Measurements from ENCODE around the gene CCDC85B.
"Not testable (repeated sequence)": the region's sequence is repeated elsewhere in the genome, so short reads cannot be mapped to it uniquely, and the experiment has no call there.

The CCDC85B gene

DNA sequence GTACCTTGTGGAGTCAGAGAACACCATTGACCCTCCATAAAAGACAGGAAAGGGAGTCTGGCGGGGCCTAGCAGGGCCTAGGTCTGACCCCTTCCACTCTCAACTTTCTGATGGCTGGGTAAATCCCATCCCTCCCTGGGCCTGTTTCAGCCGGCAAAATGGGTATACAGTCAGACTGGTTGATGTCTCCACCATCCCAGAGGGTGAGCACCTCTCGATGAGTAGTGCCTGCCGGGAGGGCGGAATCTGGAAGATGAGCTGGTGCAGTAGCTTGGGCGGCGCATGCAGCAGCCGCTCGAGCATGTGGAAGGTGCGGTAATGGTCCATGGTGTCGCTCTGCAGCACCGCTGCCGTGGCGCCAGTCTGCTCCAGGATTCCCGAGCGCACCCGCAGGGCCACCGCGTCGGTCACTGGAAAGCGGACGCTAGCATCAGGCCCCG, 2.7 kb upstream of the CCDC85B start:
- DNase-seq (ENCODE audit: low spot score): no peak

DNA sequence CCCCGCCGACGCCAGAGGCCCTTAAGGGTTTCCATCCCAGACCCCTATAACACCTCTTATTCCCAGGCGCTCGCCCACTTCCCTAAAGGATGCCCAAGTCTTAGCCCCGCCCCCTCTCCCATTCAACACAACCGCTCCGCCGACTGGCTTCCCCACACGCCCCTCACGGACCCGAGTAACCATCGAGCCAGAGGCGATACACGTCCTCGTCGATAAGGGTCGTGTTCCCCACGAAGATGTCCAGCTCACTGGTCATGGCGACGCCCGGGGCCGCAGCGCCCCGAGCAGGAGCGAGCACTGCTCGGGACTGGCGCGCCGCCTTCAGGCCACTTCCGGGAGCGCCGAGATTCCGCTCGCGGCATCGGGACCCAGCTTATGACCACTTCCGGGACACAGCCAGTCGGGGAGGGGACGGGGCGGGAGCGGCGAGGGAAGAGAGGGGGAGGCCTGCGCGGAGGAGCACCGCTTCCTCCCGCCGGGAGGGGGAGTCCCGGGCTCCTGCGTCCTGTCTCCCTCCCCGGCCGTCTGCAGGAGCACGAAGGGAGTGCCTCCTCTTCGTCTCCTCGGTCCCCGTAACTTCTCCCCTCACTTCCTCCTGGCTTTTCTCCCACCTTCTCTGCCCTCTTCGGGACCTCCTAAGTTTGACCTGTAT, 2.2 kb upstream of the CCDC85B start, which contains the start of gene FIBP:
TSS of gene FIBP (minus strand) at position 309 of the 652 bp plus-strand sequence. CDS start at position 256, 53 bp downstream.
- DNase-seq (ENCODE audit: low spot score): peak; percentile 97

DNA sequence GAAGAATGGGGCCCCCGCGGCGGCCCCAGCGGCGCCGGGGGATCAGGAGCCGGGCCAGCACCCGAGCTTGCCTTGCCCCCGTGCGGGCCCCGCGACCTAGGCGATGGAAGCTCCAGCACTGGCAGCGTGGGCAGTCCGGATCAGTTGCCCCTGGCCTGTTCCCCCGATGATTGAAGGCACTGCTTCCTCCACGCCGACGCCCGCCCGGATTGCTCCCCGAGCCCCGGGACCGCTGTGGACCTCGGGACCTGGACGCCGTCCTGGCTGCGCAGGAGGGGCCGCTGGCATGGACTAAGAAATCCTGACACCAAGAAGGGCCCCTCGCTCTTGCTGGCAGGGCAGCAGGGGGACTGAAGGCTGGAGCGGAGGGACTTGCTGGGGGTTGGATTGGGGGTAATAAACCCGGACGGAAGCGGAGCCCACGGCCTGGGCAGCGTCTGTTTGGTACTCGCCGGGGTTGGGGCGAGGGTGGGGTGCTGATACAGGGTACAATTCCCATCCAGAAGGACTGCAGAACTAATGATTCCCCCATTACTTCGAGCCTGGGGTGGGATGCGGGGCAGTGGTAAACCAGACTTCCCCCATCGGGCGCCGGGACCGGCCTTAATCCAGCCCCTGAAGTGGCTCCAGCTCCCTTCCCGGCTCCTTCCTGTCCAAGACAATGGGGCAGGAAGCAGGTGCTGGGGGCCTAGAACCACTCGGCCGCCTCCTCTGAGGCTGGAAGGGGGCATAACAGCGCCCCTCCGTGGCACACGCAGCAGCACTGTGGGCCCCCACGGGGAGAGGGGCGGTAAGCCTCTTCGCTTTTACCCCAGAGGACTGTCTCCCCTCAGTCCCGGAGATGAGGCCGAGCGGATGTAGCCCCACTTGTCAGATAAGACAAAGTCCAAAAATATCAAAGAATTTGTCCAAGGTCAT, 1.0 kb downstream of the CCDC85B start:
- DNase-seq (ENCODE audit: low spot score): no peak

DNA sequence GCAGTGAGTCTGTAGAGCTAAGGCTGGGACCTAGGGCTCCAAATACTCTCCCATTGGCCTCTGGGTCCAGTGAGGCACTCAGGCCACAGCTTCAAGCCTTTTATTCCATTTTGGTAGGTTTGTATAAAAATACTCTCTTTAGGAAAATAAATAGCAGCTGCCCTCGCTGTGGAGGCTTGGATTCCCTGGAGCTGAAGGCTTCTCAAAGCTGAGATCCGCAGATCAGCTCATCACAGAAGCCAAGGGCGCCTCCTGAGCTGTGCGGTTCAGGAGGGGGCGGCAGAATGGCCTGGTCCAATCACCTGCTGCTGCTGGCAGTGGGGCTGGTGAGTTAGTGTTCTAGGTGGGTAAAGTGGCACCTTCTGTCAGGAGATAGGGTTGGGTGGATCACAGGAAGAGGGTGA, 1.7 kb downstream of the CCDC85B start:
- not testable (repeated sequence) for DNase-seq (ENCODE audit: low spot score)

DNA sequence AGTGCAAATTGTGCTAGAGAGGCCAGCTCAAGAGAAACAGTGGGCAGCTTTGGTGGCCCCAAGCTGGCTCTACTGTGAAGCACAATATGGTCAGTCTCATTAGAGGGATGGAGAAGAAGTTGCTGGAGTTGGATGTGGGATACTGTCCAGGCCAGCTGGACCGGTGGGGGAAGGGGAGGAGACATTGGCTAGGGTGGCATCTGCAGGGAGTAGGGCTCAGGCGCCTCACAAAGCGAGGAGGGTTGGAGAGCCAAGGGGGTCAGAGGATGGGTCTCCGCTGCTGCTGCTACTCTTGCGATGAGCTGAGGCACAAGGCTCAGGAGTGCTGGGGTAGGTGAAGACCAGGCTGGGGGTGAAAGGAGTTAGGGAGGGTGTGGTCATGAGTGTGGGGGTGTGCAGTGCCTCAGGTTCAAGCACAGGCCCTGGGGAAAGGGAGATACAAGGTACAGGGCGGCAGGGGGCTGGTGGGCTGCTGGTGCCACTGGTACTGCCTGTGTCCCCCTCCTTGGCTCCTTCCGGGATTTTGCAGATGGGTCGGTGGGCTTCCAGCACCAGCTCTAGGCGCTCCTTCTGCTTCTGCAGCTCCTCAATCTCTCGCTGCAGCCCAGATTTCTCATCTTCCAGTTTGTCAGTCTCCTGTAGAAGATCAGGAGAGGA, 2.3 kb downstream of the CCDC85B start:
- DNase-seq (ENCODE audit: low spot score): no peak

DNA sequence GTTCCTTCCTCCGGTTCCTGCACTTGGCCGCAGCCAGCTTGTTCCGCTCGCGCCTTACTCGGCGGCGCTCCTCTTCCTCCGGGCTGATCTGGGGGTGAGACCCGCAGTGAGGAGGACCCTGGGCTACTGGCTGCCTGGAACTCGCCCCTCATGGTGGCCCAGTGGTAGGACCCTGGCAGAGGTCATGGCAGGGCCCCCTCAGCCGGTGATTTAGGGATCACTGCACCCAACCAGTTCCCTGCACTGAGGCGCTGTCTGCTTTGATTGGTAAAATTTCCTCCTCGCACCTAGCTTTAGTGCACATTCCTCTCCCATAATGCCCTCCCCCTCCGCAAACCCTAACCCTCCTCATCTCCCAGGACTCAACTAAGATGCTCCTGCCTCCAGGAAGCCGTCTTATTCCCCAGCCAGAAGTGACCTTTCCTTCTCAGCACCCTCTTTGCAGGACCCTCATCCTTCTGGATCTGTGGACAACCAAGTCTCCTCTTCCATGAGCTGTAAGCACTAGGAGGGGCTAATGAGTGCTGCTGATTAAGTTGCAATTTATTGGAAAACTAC, 3.6 kb downstream of the CCDC85B start:
- no peak for DNase-seq (ENCODE audit: low spot score)

DNA sequence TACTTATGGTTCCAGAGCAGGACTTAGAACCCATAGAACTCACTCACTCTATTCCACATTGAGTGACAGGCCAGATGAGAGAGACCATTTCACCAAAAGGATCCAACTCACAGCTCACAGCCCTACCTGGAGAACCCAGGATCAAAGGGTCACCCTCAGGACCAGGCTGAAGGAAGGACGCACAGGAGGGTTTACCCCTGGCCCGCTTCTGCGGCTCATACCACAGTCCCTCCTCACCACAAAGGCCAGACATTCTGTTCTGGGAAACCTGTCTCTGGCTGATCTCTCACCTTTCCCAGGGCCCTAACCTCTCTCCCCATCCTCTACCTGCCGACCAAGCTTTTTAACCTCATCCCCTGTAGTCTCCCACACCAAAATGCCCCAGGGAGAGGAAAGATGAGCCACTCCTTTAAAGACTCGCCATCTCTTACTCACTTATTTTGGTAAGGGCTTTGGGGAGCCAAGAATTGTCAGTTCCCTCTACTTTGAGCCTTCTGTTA, 5.1 kb downstream of the CCDC85B start:
- no peak for DNase-seq (ENCODE audit: low spot score)

DNA sequence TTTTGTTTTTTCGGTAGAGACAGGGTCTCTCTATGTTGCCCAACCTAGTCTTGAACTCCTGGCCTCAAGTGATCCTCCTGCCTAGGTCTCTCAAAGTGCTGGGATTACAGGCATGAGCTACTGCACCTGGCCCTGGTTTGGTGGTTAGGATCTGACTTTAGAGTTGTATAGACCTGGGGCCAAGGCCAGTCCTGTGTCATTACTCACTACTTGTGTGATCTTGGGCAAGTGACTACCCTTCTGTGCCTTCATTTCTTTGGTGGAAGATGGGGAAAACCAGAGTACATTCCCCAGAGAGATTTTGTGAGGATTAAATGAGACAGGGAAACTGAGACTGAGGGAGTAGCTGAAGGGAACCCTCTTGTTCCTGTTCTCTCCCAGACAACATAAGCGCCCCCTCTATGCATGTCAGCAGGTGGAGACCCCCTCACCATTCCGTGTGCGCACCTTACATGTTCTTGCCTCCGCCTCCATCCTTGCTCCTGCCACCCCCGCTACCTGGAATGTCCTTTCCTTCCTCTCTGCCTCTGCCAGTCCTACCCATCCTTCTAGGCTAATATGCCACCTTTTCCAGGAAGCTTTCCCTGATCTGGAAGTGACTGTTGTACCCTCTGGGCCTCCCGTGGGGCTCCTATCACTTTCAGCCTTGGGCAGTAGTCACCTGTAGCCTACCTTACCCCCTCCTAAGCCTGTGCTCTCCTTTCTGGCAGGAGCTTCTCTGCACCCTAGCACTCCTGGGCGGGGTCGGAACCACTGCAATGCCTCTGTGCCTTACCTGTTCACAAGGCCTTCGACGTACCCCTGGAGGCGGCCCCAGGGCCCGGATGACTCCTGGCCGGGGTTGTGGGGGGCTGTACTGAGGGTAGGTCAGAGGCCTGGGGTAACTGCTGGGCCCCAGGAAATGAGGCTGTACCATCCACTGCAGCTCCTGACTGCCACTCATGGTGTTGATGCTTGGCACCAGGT, 5.8 kb downstream of the CCDC85B start:
- no peak for DNase-seq (ENCODE audit: low spot score)

DNA sequence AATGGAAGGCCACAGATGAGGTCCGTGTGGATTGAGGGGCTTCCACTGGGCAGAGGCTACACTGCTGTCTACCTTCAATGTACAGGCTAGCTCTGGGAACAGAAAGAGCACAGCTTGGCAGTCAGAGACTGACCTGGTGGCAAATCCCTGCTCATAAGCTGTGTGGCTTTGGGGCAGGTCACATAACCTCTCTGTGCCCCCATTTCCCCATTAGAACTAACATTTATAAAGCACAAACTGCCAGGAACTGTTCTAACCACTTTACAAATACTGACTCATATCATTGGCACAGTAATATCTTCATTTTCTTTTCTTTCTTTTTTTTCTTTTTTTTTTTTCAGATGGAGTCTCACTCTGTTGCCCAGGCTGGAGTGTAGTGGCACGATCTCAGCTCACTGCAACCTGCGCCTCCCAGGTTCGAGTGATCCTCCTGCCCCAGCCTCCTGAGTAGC, 6.6 kb downstream of the CCDC85B start:
- DNase-seq (ENCODE audit: low spot score): no peak

DNA sequence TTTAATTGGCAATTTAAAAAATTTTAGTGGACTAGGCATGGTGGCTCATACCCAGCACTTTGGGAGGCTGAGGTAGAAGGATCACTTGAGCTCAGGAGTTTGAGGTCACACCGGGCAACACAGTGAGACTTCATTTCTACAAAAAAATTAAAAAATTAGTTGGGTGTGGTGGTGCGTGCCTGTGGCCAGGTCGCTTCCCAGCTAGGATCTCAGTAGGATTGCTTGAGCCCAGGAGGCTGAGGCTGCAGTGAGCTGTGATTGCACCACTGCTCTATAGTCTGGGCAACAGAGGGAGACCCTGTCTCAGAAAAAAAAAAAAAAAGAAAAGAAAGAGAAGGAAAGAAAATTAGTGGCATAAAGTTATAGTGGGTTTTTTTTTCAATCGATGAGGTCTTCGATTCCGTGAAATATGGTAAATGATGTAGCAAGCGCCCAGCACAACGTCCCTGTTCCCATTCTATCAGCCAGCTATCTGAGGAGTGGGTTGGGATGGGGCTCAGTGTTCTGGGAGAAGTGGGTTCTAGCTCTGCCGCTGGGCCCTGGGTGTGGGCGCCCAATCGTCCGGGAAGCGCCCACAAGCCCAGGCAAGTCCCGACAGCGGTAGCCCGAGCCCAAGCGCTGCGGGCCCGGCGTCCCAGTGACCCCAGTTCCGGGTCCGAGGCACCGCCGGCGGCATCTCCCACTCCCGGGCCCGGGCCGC, 8.3 kb downstream of the CCDC85B start:
- no peak for DNase-seq (ENCODE audit: low spot score)

DNA sequence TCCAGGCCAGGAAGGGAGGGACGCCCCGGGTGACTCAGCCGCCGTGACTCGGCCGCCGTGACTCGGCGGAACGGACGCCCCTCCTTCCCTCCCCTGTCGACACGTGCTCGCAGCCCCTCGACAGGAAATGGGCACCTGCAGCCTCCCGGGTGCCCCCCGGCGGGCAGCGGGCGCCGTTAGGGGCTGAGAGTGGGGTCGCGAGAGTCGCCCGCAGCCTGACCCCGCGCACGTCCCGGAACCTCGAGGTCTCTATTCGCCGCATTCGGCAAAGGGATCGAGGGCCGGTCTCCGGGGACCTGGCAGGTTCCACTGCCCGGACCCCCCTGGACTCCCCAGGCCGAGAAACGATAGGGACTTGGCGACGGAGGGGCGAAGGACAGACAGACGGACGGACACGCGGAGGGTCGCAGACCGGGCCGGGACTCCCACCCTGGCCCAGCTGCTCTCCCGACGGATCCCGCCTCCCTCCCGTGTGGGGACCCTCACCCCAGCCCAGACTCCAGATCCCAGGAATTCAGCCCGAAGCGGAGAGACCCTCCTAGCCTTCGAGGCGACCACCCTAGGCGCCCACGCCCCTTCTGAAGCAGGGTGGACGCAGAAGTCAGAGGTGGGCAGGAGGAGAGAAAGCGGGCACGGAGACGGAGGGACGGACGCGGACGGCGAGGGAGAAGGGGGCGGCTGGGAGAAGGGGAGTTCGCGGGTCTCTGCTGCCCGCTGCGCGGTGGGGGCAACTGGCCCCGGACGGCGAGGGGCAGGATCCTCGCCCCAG, 9.1 kb downstream of the CCDC85B start:
- DNase-seq (ENCODE audit: low spot score): no peak

DNA sequence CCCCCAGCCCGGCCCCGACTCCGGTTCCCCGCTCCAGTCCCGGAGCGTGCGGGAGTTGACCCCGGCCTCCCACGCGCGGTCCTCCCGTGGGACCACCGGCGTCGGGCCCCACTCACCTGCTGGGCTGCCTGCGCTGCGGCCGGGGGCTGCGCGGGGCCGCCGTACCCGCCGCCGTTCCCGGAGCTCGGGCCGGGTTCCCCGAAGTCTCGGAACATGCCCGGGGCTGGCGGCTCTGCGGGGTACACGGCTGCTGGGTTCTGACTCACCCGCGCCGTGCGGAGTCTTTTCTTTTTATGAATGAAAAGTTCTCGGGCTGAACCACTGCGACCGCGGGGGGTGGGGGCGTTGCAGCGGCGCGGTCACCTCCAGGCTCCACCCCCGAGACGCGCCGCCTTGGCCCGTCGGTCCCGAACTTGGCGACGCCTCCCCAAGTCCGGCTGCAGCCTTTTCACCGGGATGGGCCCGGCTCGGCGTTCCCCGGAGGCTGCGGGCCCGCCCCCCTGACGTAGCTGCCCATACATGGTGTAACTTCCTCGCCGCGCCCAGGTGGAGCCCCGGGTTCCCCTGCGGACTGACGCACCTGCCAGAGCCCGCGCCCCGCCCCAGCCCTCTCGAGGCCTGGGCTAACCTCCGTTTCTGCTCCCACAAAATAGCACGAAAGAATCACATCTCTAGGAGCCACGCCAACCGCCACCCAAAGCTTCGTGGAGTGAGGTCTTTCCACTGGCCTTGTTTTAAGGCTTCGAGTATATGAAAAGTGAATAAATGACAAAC, 9.8 kb downstream of the CCDC85B start, which contains the start of gene FOSL1:
TSS of gene FOSL1 (minus strand) at position 264 of the 774 bp plus-strand sequence. CDS start at position 215, 49 bp downstream.
- DNase-seq (ENCODE audit: low spot score): peak; percentile 77

DNA sequence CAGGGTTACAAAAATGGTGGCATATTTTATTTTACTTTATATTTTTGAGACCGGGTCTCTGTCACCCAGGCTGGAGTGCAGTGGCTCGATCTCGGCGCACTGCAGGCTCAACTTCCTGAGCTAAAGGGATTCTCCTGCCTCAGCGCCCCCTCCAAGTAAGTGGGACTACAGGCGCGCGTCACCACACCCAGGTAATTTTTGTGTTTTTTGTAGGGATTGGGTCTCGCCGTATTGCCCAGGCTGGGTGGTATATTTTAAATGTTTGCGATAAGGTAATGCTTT, 10.4 kb downstream of the CCDC85B start:
- no peak for DNase-seq (ENCODE audit: low spot score)

DNA sequence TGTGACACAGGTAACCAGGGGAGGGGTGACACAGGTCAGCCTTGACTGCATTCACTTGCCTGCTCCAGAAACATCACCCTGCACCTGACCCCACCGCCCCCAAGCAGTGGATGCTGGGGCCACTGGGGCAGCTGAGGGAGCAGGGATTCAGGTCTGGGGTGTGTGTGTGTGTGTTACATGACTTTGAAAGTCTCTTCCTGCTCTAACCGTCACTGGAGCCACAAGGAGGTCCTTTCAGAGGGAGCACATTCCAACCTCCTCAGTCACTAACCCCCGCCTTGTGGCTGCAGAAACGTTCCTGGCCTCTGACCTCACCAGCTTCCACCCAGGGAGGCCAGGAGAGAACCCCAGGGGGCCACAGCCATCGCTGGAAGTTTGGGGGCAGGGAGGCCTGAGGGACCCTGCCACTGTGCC, 12.6 kb downstream of the CCDC85B start:
- DNase-seq (ENCODE audit: low spot score): peak; percentile 87

DNA sequence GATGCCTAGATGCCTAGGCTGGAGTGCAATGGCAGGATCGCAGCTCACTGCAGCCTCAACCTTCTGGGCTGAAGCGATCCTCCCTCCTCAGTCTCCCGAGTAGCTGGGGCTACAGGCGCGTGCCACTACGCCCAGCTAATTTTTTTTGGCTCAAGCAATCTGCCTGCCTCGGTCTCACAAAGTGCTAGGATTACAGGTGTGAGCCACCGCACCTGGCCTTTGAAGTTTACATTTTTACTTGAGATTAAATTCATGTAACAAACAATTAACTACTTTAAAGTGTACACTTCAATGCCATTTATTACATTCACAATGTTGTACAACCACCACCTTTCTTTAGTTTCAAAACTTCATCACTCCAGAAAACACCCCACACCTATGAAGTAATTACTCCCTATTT, 13.2 kb downstream of the CCDC85B start:
- DNase-seq (ENCODE audit: low spot score): no peak

DNA sequence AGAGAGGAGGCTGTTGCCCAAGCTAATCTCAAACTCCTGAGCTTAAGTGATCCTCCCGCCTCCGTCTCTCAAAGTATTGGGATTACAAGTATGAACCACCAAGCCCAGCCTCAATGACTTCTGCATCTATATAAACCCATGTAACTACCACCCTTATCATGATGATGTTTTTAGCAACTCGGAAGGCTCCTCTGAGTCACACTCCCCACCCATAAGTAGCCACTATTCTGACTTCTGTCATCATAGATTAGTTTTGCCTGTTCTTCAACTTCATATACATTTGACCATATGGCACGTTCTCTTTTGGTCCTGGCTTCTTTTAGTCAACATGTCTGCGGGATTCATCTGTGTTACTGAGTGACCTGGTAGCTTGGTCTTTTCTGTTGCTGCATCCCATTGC, 16.1 kb downstream of the CCDC85B start:
- DNase-seq (ENCODE audit: low spot score): no peak

DNA sequence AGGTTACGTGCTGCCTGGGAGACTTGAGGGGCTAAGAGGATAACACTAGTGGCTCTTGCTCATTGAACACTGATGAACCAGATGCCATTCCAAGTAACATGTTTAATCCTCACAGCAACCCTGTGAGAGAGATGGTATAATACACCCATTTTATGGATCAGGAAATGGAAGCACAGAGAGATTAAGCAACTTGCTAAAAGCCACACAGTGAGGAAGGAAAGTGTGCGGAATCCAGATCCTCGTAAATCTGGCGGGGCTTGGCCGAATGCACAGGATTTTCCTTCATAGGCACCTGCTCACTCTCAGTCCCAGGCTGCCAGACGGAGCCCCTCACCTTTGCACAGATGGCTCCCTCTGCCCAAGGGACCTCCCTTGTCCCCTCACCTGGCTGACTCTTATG, 17.4 kb downstream of the CCDC85B start:
- DNase-seq (ENCODE audit: low spot score): no peak

DNA sequence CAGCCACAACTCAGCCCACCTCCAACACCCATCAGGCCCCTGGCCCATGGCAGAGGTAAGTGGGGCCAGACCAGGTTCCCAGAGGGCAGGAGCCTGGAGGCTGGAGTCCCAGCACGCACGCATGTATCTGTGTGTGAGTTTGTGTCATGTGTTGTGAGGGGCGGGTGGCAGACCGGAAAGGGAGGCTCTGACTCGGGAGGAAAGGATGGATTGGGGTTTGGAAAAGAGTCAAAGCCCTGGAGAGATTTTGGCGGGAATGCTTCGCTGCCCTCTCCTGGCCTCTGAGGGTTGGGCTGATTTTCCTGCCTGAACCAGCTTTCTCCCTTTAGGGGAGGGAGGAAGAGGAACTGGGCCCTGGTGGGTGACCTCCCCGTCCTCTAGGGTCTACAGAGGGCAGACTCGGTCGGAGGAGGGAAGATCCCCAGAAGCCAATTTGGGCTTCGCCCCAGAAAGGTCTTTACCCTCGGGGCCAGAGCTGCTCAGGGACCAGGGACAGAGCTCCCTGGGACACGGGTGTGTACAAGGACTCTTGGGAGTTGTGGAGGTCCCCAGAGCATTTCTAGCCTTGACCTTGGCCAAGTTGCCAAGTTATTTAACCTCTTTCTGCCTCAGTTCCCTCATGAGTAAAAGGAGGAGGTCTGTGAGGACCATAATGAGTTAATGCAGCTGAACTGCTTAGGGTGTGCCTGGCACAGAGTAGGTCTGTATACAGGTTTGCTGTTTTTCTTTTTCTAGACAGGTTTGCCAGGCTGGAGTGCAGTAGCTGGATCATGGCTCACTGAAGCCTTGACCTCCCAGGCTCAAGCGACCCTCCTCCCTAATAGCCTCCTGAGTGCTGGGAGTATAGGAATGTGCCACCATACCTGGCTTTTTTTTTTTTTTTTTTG, 21.5 kb downstream of the CCDC85B start:
- peak; percentile 90 for DNase-seq (ENCODE audit: low spot score)
